OCI-LY1 (cell line): Measurements from ENCODE around the gene CCSAP.

Source experiments
- H2AFZ ChIP-seq: fragments of 200-600 bp; sonication (generic), shearing (Covaris generic); 2 replicates; pipeline ENCODE4 v1.6.0; 2014; ENCODE audit warnings: antibody characterized with exemption, mild to moderate bottlenecking, low read length
- H3F3A ChIP-seq: fragments of 200-600 bp; sonication (generic), shearing (Covaris generic); 2 replicates; pipeline ENCODE4 v1.6.0; 2014; ENCODE audit warnings: mild to moderate bottlenecking, antibody characterized with exemption, low read length, moderate library complexity; ENCODE audit not compliant: insufficient read depth
- H3K27ac ChIP-seq: fragments of 200-600 bp; sonication (generic); 2 replicates; pipeline ENCODE4 v1.5.1; 2014; ENCODE audit warnings: low read length, mixed run types, mild to moderate bottlenecking, low read depth; ENCODE audit not compliant: poor library complexity, severe bottlenecking
- H3K27me3 ChIP-seq: fragments of 200-600 bp; sonication (generic); 2 replicates; pipeline ENCODE4 v1.6.0; 2014; ENCODE audit warnings: antibody characterized with exemption, mild to moderate bottlenecking, low read length, moderate library complexity; ENCODE audit not compliant: insufficient read depth
- H3K36me3 ChIP-seq: fragments of 200-600 bp; sonication (generic); 2 replicates; pipeline ENCODE4 v1.6.1; 2014; ENCODE audit warnings: mild to moderate bottlenecking, antibody characterized with exemption, low read length, moderate library complexity, mixed read lengths; ENCODE audit not compliant: insufficient read depth
- H3K4me1 ChIP-seq: fragments of 200-600 bp; sonication (generic); 2 replicates; pipeline ENCODE4 v1.5.1; 2014; ENCODE audit warnings: mild to moderate bottlenecking, low read length, moderate library complexity; ENCODE audit not compliant: insufficient read depth, severe bottlenecking
- H3K4me2 ChIP-seq: fragments of 200-600 bp; sonication (generic), shearing (Covaris generic); 2 replicates; pipeline ENCODE4 v1.6.1; 2014; ENCODE audit warnings: low read length
- H3K4me3 ChIP-seq: fragments of 200-600 bp; sonication (generic); 2 replicates; pipeline ENCODE4 v1.5.1; 2014; ENCODE audit warnings: low read length, low read depth, mild to moderate bottlenecking, mixed read lengths; ENCODE audit not compliant: poor library complexity, severe bottlenecking
- H3K79me2 ChIP-seq: fragments of 200-600 bp; shearing (Covaris generic); 2 replicates; pipeline ENCODE4 v1.6.1; 2016; ENCODE audit warnings: mixed run types, low read length, mixed read lengths; ENCODE audit not compliant: insufficient read depth
- H3K9ac ChIP-seq: fragments of 200-600 bp; sonication (generic), shearing (Covaris generic); 2 replicates; pipeline ENCODE4 v1.6.1; 2014; ENCODE audit warnings: mild to moderate bottlenecking, low read length, mixed read lengths
- H3K9me2 ChIP-seq: fragments of 200-600 bp; sonication (generic), shearing (Covaris generic); 2 replicates; pipeline ENCODE4 v1.6.1; 2014; ENCODE audit warnings: low read depth, mild to moderate bottlenecking, low read length, mixed read lengths
- H3K9me3 ChIP-seq: fragments of 200-600 bp; shearing (Covaris generic); 2 replicates; pipeline ENCODE4 v1.6.1; 2014; ENCODE audit warnings: low read length, mixed read lengths
- H4K20me1 ChIP-seq: fragments of 200-600 bp; sonication (generic), shearing (Covaris generic); 2 replicates; pipeline ENCODE4 v1.6.0; 2016; ENCODE audit warnings: mild to moderate bottlenecking, low read length; ENCODE audit not compliant: insufficient read depth
- CTCF ChIP-seq: fragments of 200-600 bp; sonication (generic), shearing (Covaris generic); IDR thresholded peaks from 2 replicates; pipeline ENCODE4 v1.5.1; 2017; ENCODE audit warnings: mild to moderate bottlenecking, antibody characterized with exemption, low read length, moderate library complexity, mixed read lengths
- EZH2 ChIP-seq: fragments of 200-600 bp; sonication (generic), shearing (Covaris generic); IDR thresholded peaks from 2 replicates; pipeline ENCODE4 v1.8.0; 2017; ENCODE audit warnings: borderline replicate concordance, mixed run types, mild to moderate bottlenecking, antibody characterized with exemption, low read length, moderate library complexity, mixed read lengths

CCSAP gene

GRCh38 chr1:229273507-229274232 is 69.2 kb downstream of the CCSAP start:
- H3F3A ChIP-seq, result no peaks in the 10 kb centered on the region
- H2AFZ ChIP-seq, result no peak overlapping the region
- H3K4me1 ChIP-seq, result peaks cover 20% of the 10 kb centered on the region
- H3K27ac ChIP-seq, result no peak overlapping the region
- H3K4me3 ChIP-seq, result no peak overlapping the region
- H3K4me2 ChIP-seq, result no peak overlapping the region
- no peaks in the 10 kb centered on the region for H3K9me2 ChIP-seq
- H4K20me1 ChIP-seq, result no peaks in the 10 kb centered on the region
- peaks cover 3% of the 10 kb centered on the region; the same call in 1 of the 2 replicates for H3K9me3 ChIP-seq
- H3K9ac ChIP-seq, result no peak overlapping the region
- no peaks in the 10 kb centered on the region; the same call in 1 of the 2 replicates for H3K36me3 ChIP-seq
- H3K27me3 ChIP-seq, result no peaks in the 10 kb centered on the region
- peaks cover 20% of the 10 kb centered on the region; the same call in 1 of the 2 replicates for H3K79me2 ChIP-seq
- TF ChIP-seq CTCF (no peak), EZH2 (no peak)

- Histone ChIP-seq H3K9me3 (peaks cover 3% of the 10 kb centered on the region; the same call in 1 of the 2 replicates), H3K9me2 (no peaks in the 10 kb centered on the region), H3K27ac (no peak overlapping the region), H3K27me3 (no peaks in the 10 kb centered on the region), H3K9ac (peak overlapping the region; percentile 86), H3K36me3 (no peaks in the 10 kb centered on the region; the same call in 1 of the 2 replicates), H4K20me1 (no peaks in the 10 kb centered on the region), H3F3A (no peaks in the 10 kb centered on the region), H3K4me2 (peak overlapping the region; percentile 97), H3K79me2 (peaks cover 20% of the 10 kb centered on the region; the same call in 1 of the 2 replicates), H3K4me3 (peak overlapping the region; percentile 89), H3K4me1 (peaks cover 20% of the 10 kb centered on the region), H2AFZ (no peak overlapping the region)
- TF ChIP-seq EZH2, result no peak
- TF ChIP-seq CTCF, result no peak
Measured at GRCh38 chr1:229272164-229273158, 70.4 kb downstream of the CCSAP start.

- Histone ChIP-seq H3K9me3 (peaks cover 3% of the 10 kb centered on the region; the same call in 1 of the 2 replicates), H3K27ac (no peak overlapping the region)
Measured at GRCh38 chr1:229271448-229272159, 71.2 kb downstream of the CCSAP start.

More at GRCh38 chr1:229271448-229272159, 71.2 kb downstream of the CCSAP start:
- Histone ChIP-seq H3K4me1 (peaks cover 20% of the 10 kb centered on the region), H3K27me3 (no peaks in the 10 kb centered on the region), H3K36me3 (no peaks in the 10 kb centered on the region; the same call in 1 of the 2 replicates), H3K9ac (peak overlapping the region; percentile 86), H3K9me2 (no peaks in the 10 kb centered on the region), H4K20me1 (no peaks in the 10 kb centered on the region), H3F3A (no peaks in the 10 kb centered on the region), H3K4me3 (peak overlapping the region; percentile 89), H2AFZ (no peak overlapping the region), H3K4me2 (peak overlapping the region; percentile 97), H3K79me2 (peaks cover 20% of the 10 kb centered on the region; the same call in 1 of the 2 replicates)
- TF ChIP-seq CTCF (peak; percentile 27; the same call in 1 of the 2 replicates), EZH2 (no peak)
